Stimulated activated CD4-positive, alpha-beta T cell treated with anti-CD3 and anti-CD28 coated beads, TNF-alpha, amount 100 ng/mL, for 1 hour (primary cell): ENCODE data around the gene NAALAD2.

Experiments
- DNase-seq, 3 donors: peaks; one replicate each; pipeline ENCODE4 v3.0.0-alpha.2; 2020; ENCODE audit warnings: low read depth in 3 of 3, low spot score in 1 of 3

The NAALAD2 gene

GRCh38 chr11:90241414-90241813 is 107.0 kb downstream of the NAALAD2 start:
- DNase-seq: no peak
